ENCODE measurements around the gene GSTM5.
"Not testable (repeated sequence)": the region's sequence is repeated elsewhere in the genome, so short reads cannot be mapped to it uniquely, and the experiment has no call there.

Gene GSTM5

DNA sequence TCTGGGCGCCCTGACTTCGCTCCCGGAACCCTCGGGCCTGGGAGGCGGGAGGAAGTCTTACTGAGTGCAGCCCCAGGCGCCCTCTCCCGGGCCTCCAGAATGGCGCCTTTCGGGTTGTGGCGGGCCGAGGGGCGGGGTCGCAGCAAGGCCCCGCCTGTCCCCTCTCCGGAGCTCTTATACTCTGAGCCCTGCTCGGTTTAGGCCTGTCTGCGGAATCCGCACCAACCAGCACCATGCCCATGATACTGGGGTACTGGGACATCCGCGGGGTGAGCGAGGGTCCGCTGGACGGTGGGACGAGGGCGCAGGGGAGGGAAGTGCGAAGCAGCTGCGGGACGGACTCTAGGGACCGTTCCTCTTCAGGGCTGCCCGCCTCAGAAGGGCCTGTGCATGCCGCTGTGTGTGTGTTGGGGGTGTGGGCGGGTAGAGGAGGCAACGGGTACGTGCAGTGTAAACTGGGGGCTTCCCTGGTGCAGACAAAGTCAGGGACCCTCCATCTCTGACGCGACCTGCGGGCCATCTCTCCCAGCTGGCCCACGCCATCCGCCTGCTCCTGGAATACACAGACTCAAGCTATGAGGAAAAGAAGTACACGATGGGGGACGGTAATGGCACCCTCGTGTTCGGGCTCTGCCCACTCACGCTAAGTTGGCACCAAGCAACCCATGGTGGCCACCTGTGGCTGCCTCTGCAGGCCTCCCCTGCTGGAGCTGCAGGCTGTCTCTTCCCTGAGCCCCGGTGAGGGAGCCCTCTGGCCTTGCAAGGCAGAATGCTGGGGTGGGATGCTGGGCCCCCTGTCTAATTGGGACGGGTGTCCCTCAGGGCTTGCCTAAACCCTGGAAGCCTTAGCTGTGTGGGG is 24.2 kb upstream of the GSTM5 start, which contains the start of gene GSTM1:
Gene GSTM1, plus strand, starts transcription at position 177 of the 859 bp plus-strand sequence. Its CDS starts 57 bp downstream, at position 234.
- no peak for TF ChIP-seq EZH2phosphoT487 (IDR thresholded peaks at IDR 0.05; ENCODE audit: low read depth)
- H3K9ac ChIP-seq (ENCODE audit: low read length) = no peak within 1 kb of the TSS
- H3K9me3 ChIP-seq (ENCODE audit: insufficient read depth, low read length) = no peaks in the 10 kb centered on the region
- H3K79me2 ChIP-seq (ENCODE audit: low read length) = no peaks in the 10 kb centered on the region
- no peak within 1 kb of the TSS for H3K27ac ChIP-seq (ENCODE audit: low read length)
- no peaks in the 10 kb centered on the region for H4K20me1 ChIP-seq (ENCODE audit: insufficient read depth, low read length)
- no peak within 1 kb of the TSS for H3K4me2 ChIP-seq (ENCODE audit: low read length)
- H2AFZ ChIP-seq (ENCODE audit: low read depth, low read length) = no peak within 1 kb of the TSS
- no peaks in the 10 kb centered on the region for H3K4me1 ChIP-seq (ENCODE audit: low read length)
- no peaks in the 10 kb centered on the region for H3K27me3 ChIP-seq (ENCODE audit: low read depth, low read length)
- no peaks in the 10 kb centered on the region for H3K36me3 ChIP-seq (replicated peaks; ENCODE audit: low read depth, low read length)
- H3K4me3 ChIP-seq (ENCODE audit: low read length) = no peak within 1 kb of the TSS

DNA sequence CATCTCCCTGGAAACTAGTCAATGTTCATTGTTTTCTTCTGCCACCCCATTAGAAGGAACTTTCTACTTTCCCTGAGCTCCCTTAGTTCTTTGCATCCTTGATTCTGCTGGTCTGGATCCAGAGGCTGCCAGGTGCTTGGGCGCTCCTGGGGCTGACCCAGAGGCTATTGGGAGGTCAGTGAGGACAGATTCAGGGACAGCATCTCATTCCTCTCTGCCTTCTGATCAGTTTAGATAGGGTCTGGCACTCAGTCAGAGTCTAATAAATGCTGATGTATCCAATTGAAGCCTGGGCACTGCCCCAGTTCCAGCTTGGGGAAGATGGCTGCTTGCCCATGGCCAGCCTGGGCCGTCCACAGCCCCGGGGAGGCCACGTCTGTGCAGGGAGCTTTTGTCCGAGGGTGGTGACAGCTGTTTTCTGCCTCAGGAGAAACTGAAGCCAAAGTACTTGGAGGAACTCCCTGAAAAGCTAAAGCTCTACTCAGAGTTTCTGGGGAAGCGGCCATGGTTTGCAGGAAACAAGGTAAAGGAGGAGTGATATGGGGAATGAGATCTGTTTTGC is 22.1 kb upstream of the GSTM5 start:
- Histone ChIP-seq H3K4me3 (ENCODE audit: low read length) (no peak overlapping the region), H2AFZ (ENCODE audit: low read depth, low read length) (no peak overlapping the region), H3K79me2 (ENCODE audit: low read length) (no peaks in the 10 kb centered on the region), H4K20me1 (ENCODE audit: insufficient read depth, low read length) (no peaks in the 10 kb centered on the region), H3K9ac (ENCODE audit: low read length) (no peak overlapping the region), H3K4me2 (ENCODE audit: low read length) (no peak overlapping the region), H3K36me3 (replicated peaks; ENCODE audit: low read depth, low read length) (no peaks in the 10 kb centered on the region), H3K27me3 (ENCODE audit: low read depth, low read length) (no peaks in the 10 kb centered on the region), H3K4me1 (ENCODE audit: low read length) (no peaks in the 10 kb centered on the region), H3K9me3 (ENCODE audit: insufficient read depth, low read length) (no peaks in the 10 kb centered on the region), H3K27ac (ENCODE audit: low read length) (no peak overlapping the region)
- TF ChIP-seq, protein P1, sequence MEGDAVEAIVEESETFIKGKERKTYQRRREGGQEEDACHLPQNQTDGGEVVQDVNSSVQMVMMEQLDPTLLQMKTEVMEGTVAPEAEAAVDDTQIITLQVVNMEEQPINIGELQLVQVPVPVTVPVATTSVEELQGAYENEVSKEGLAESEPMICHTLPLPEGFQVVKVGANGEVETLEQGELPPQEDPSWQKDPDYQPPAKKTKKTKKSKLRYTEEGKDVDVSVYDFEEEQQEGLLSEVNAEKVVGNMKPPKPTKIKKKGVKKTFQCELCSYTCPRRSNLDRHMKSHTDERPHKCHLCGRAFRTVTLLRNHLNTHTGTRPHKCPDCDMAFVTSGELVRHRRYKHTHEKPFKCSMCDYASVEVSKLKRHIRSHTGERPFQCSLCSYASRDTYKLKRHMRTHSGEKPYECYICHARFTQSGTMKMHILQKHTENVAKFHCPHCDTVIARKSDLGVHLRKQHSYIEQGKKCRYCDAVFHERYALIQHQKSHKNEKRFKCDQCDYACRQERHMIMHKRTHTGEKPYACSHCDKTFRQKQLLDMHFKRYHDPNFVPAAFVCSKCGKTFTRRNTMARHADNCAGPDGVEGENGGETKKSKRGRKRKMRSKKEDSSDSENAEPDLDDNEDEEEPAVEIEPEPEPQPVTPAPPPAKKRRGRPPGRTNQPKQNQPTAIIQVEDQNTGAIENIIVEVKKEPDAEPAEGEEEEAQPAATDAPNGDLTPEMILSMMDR (IDR thresholded peaks at IDR 0.05; ENCODE audit: low read depth, low read length) = no peak
- no peak for TF ChIP-seq EZH2phosphoT487 (IDR thresholded peaks at IDR 0.05; ENCODE audit: low read depth)

DNA sequence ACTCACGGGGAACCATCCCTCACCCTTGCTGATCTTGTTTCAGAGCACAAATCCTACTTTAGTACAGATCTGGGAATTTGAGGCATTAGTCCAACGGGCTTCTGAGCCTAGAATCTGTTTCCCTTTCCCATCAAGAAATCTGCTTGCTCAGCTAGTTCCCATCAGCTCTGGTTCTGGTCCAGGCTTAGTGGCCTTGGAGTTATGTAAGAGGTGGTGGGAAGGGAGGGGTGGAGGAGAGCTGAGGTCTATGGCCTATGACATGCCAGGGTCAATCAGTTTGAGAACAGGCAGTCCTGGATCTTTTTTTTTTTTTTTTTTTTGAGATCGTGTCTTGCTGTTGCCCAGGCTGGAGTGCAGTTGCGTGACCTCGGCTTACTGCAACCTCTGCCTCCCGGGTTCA is 20.3 kb upstream of the GSTM5 start:
- Histone ChIP-seq H3K4me2 (ENCODE audit: low read length) (no peak overlapping the region), H3K79me2 (ENCODE audit: low read length) (no peaks in the 10 kb centered on the region), H3K4me3 (ENCODE audit: low read length) (no peak overlapping the region), H3K27ac (ENCODE audit: low read length) (no peak overlapping the region), H3K36me3 (replicated peaks; ENCODE audit: low read depth, low read length) (no peaks in the 10 kb centered on the region), H3K9me3 (ENCODE audit: insufficient read depth, low read length) (no peaks in the 10 kb centered on the region), H2AFZ (ENCODE audit: low read depth, low read length) (no peak overlapping the region), H3K27me3 (ENCODE audit: low read depth, low read length) (no peaks in the 10 kb centered on the region), H3K4me1 (ENCODE audit: low read length) (no peaks in the 10 kb centered on the region), H3K9ac (ENCODE audit: low read length) (no peak overlapping the region), H4K20me1 (ENCODE audit: insufficient read depth, low read length) (no peaks in the 10 kb centered on the region)
- TF ChIP-seq, protein P1 (IDR thresholded peaks at IDR 0.05; ENCODE audit: low read depth, low read length) = no peak
- TF ChIP-seq EZH2phosphoT487 (IDR thresholded peaks at IDR 0.05; ENCODE audit: low read depth) = no peak

DNA sequence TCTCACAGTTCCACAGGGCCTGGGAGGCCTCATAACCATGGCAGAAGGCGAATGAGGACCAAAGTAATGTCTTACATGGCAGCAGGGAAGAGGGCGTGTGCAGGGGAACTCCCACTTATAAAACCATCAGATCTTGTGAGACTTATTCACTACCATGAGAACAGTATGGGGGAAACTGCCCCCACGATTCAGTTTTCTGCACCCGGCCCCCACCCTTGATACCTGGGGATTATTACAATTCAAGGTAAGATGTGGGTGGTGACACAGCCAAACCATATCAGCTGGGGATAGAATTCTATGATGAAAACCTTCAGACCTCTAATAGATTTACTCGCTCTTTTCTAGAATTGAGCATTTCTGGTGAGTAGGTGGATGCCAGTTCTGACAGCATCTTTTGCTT is 17.7 kb upstream of the GSTM5 start:
- not testable (repeated sequence) for H2AFZ ChIP-seq (ENCODE audit: low read depth, low read length); H3K4me2 ChIP-seq (ENCODE audit: low read length); H3K27ac ChIP-seq (ENCODE audit: low read length); H4K20me1 ChIP-seq (ENCODE audit: insufficient read depth, low read length); H3K4me1 ChIP-seq (ENCODE audit: low read length); H3K4me3 ChIP-seq (ENCODE audit: low read length); H3K36me3 ChIP-seq (replicated peaks; ENCODE audit: low read depth, low read length); H3K27me3 ChIP-seq (ENCODE audit: low read depth, low read length); H3K9ac ChIP-seq (ENCODE audit: low read length); H3K79me2 ChIP-seq (ENCODE audit: low read length); H3K9me3 ChIP-seq (ENCODE audit: insufficient read depth, low read length)

DNA sequence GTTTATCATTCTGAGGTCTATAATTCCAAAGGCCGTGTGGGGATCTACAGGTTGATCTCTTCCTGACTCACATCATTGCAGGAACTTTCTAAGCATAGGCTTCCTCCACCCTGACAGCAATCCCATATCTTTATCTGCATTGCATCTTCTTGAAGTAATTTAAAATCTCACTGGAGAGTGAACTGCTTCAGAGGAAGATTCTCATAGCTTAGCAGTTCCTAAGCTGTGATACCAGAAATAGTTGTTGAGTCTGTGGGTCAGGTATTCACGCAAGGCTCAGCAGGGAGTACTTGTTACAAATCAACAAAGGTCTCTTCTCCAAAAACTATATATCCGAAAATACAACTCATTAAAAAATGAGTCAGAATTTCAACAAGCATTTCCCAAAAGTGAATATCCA is 16.9 kb upstream of the GSTM5 start:
- H3K4me1 ChIP-seq (ENCODE audit: low read length); H3K27me3 ChIP-seq (ENCODE audit: low read depth, low read length); H3K27ac ChIP-seq (ENCODE audit: low read length); H3K4me3 ChIP-seq (ENCODE audit: low read length); H3K79me2 ChIP-seq (ENCODE audit: low read length); H2AFZ ChIP-seq (ENCODE audit: low read depth, low read length); H4K20me1 ChIP-seq (ENCODE audit: insufficient read depth, low read length); H3K4me2 ChIP-seq (ENCODE audit: low read length); H3K9ac ChIP-seq (ENCODE audit: low read length); H3K36me3 ChIP-seq (replicated peaks; ENCODE audit: low read depth, low read length); H3K9me3 ChIP-seq (ENCODE audit: insufficient read depth, low read length): not testable (repeated sequence)
